Thoracic aorta (tissue), 2 donors: ENCODE data around the gene TSHZ2. TPM values are rescaled to one million over a fixed set of nuclear protein-coding genes. Genes with fewer than 3 reads are reported as not detected.

Source experiments
- ATAC-seq: fragments of 150-250 bp; one replicate; pipeline ENCODE4 v1.8.0; 2017; ENCODE audit warnings: low read depth; ENCODE audit not compliant: insufficient number of reproducible peaks, low FRiP score
- DNase-seq: peaks from one replicate; pipeline ENCODE4 v3.0.0-alpha.2; 2020; ENCODE audit warnings: low spot score
- H3K27ac ChIP-seq, 2 donors: fragments of 200-600 bp; sonication (generic); 1 replicate in 1 of 2; 2 replicates in 1 of 2; pipeline ENCODE4 v1.5.1; 2016; ENCODE audit warnings: mild to moderate bottlenecking in 2 of 2, moderate library complexity in 2 of 2
- H3K27me3 ChIP-seq: fragments of 200-600 bp; sonication (generic); replicated peaks from 2 replicates; pipeline ENCODE4 v1.6.0; 2016; ENCODE audit warnings: mild to moderate bottlenecking; ENCODE audit not compliant: insufficient read depth
- H3K36me3 ChIP-seq: fragments of 200-600 bp; sonication (generic); one replicate; pipeline ENCODE4 v1.5.1; 2016
- H3K4me1 ChIP-seq, 2 donors: fragments of 200-600 bp; sonication (generic); 1 replicate in 1 of 2; 2 replicates in 1 of 2; pipeline versions ENCODE4 v1.5.1 to v1.6.0; 2016; ENCODE audit warnings: low read depth in 2 of 2, mild to moderate bottlenecking in 1 of 2; ENCODE audit not compliant: control insufficient read depth in 1 of 2
- H3K4me3 ChIP-seq: fragments of 200-600 bp; sonication (generic); 2 replicates; pipeline ENCODE4 v1.5.1; 2016; ENCODE audit warnings: mild to moderate bottlenecking
- H3K9me3 ChIP-seq: fragments of 200-600 bp; sonication (generic); 2 replicates; pipeline ENCODE4 v1.5.1; 2016
- total RNA-seq, 2 donors: library from RNA; depleted of rRNA; stranded (reverse); fragments of >200 nt; gene quantifications; one replicate each; pipeline versions ENCODE4 v1.1.0 to v1.2.3, GENCODE V29; 2016
- TF ChIP-seq, protein P1 (sequence below): fragments of 200-600 bp; sonication (generic); IDR thresholded peaks from one replicate; pipeline ENCODE4 v1.5.1; 2019; ENCODE audit warnings: antibody characterized with exemption

The TSHZ2 gene
- total RNA-seq, 2 donors from 2014 or later, result 8.4 to 32.6 TPM

- ATAC-seq, result no peak
- TF ChIP-seq, protein P1, sequence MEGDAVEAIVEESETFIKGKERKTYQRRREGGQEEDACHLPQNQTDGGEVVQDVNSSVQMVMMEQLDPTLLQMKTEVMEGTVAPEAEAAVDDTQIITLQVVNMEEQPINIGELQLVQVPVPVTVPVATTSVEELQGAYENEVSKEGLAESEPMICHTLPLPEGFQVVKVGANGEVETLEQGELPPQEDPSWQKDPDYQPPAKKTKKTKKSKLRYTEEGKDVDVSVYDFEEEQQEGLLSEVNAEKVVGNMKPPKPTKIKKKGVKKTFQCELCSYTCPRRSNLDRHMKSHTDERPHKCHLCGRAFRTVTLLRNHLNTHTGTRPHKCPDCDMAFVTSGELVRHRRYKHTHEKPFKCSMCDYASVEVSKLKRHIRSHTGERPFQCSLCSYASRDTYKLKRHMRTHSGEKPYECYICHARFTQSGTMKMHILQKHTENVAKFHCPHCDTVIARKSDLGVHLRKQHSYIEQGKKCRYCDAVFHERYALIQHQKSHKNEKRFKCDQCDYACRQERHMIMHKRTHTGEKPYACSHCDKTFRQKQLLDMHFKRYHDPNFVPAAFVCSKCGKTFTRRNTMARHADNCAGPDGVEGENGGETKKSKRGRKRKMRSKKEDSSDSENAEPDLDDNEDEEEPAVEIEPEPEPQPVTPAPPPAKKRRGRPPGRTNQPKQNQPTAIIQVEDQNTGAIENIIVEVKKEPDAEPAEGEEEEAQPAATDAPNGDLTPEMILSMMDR, result no peak
- H3K27ac ChIP-seq, result no peak overlapping the region
- no peaks in the 10 kb centered on the region for H3K27me3 ChIP-seq
- no peaks in the 10 kb centered on the region for H3K36me3 ChIP-seq
- H3K4me1 ChIP-seq, result no peaks in the 10 kb centered on the region
- H3K4me3 ChIP-seq, result no peak overlapping the region
- no peak for DNase-seq
- no peaks in the 10 kb centered on the region for H3K9me3 ChIP-seq
These were observed 209.8 kb downstream of the TSHZ2 start for GRCh38 chr20:53181866-53182376.

DNA sequence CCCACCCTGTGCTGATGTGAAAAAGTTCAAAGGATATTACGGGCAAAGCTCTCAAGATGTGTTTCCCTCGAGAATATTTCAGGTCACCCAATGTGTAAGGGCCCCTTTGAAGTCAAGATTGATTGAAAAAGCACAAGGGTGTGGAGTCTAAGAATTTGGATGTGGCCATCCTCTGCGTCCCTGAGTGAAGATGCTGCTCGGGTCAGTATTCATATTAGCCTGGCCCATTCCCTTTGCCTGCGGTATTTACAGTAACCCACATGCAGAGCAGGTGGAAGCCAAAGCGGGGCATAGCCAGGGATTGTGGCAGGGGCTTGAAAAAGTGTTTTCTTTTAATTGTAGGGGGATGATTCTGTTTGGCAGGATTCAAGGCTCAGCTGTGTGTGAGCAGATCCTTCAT lies 211.0 kb downstream of the TSHZ2 start:
- no peak overlapping the region for H3K4me3 ChIP-seq
- H3K27ac ChIP-seq, result no peak overlapping the region
- ATAC-seq (no peak), DNase-seq (no peak)
- H3K4me1 ChIP-seq, result no peaks in the 10 kb centered on the region
- H3K27me3 ChIP-seq, result no peaks in the 10 kb centered on the region
- H3K9me3 ChIP-seq, result no peaks in the 10 kb centered on the region
- TF ChIP-seq, protein P1, result no peak
- H3K36me3 ChIP-seq, result no peaks in the 10 kb centered on the region

GRCh38 chr20:53186635-53187034 lies 214.5 kb downstream of the TSHZ2 start:
- Histone ChIP-seq H3K36me3 (no peaks in the 10 kb centered on the region), H3K9me3 (no peaks in the 10 kb centered on the region), H3K4me3 (no peak overlapping the region), H3K27me3 (no peaks in the 10 kb centered on the region), H3K4me1 (no peaks in the 10 kb centered on the region), H3K27ac (no peak overlapping the region)
- TF ChIP-seq, protein P1, result no peak
- ATAC-seq (no peak), DNase-seq (no peak)

- no peak overlapping the region for H3K4me3 ChIP-seq
- DNase-seq (no peak), ATAC-seq (no peak)
- H3K27me3 ChIP-seq, result no peaks in the 10 kb centered on the region
- TF ChIP-seq, protein P1, result no peak
- no peaks in the 10 kb centered on the region for H3K4me1 ChIP-seq
- H3K27ac ChIP-seq, result no peak overlapping the region
- no peaks in the 10 kb centered on the region for H3K9me3 ChIP-seq
- no peaks in the 10 kb centered on the region for H3K36me3 ChIP-seq
These were observed 215.4 kb downstream of the TSHZ2 start for GRCh38 chr20:53187392-53188068.

DNA sequence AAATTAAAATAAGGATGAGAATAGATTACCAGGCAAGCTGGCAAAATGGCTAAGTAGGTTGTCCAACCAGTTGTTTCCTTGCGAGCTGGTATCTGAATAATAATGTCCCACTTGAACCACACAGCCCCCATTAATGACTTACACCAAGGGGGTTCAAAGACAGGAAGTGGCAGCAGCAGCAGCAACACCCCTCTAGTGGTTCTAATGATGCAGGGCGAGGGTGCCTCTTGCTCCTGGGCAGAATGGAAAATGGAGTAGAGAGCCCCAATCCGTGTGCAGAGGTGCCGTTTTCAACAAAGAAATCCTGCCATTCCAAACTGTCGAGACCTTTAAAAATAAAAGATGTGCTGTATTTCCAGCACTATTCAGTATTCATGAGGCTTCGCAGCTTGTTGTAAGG lies 218.1 kb downstream of the TSHZ2 start:
- H3K4me1 ChIP-seq, result no peaks in the 10 kb centered on the region
- no peak overlapping the region for H3K4me3 ChIP-seq
- H3K27ac ChIP-seq, result no peak overlapping the region
- DNase-seq (no peak), ATAC-seq (no peak)
- TF ChIP-seq, protein P1, result no peak
- no peaks in the 10 kb centered on the region for H3K27me3 ChIP-seq
- no peaks in the 10 kb centered on the region for H3K9me3 ChIP-seq
- no peaks in the 10 kb centered on the region for H3K36me3 ChIP-seq
